Breast epithelium (tissue), 3 donors: ENCODE data around the gene FHL5.

Experiments
- POLR2A ChIP-seq: fragments of 450-650 bp; IDR thresholded peaks from one replicate; pipeline ENCODE4 v1.6.1; 2016; ENCODE audit warnings: antibody characterized with exemption, mild to moderate bottlenecking, moderate library complexity
- TF ChIP-seq, protein P1 (sequence below), 3 donors: fragments of 450-650 bp; IDR thresholded peaks; one replicate each; pipeline ENCODE4 v1.5.1; 2016 to 2017; ENCODE audit warnings: antibody characterized with exemption in 3 of 3, mild to moderate bottlenecking in 3 of 3, moderate library complexity in 3 of 3

DNA sequence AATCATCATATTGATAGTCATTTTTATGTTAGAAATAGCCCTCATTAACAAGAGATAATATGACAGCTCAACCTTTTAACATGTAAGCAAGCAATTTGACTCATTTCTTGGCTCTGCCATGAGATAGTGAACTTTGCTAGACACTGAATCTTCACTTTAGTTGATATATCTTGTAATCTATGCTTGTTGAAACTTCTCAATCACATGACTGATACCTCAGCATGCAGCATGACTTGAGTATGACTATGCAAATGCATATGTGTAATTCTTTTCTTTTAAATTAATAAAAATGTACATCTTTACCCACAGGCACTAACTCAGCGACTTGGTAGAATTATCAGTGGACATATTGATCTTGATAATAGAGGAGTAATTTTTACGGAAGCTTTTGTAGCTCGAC, 34.7 kb upstream of the FHL5 start:
- no peak for TF ChIP-seq POLR2A
- TF ChIP-seq, protein P1, sequence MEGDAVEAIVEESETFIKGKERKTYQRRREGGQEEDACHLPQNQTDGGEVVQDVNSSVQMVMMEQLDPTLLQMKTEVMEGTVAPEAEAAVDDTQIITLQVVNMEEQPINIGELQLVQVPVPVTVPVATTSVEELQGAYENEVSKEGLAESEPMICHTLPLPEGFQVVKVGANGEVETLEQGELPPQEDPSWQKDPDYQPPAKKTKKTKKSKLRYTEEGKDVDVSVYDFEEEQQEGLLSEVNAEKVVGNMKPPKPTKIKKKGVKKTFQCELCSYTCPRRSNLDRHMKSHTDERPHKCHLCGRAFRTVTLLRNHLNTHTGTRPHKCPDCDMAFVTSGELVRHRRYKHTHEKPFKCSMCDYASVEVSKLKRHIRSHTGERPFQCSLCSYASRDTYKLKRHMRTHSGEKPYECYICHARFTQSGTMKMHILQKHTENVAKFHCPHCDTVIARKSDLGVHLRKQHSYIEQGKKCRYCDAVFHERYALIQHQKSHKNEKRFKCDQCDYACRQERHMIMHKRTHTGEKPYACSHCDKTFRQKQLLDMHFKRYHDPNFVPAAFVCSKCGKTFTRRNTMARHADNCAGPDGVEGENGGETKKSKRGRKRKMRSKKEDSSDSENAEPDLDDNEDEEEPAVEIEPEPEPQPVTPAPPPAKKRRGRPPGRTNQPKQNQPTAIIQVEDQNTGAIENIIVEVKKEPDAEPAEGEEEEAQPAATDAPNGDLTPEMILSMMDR (IDR thresholded peaks at IDR 0.05), result no peak
